ENCODE data around the gene DNAJB14.

Gene DNAJB14

GRCh38 chr4:99879458-99879857, 67.0 kb downstream of the DNAJB14 start:
- ATAC-seq: no peak
- TF ChIP-seq BACH2 (CRISPR knock-in tag; IDR thresholded peaks at IDR 0.05; ENCODE audit: borderline replicate concordance): no peak
- no peak for TF ChIP-seq POU6F1 (CRISPR knock-in tag; IDR thresholded peaks at IDR 0.05; ENCODE audit: borderline replicate concordance, low read depth)
- TF ChIP-seq ESRRG (CRISPR knock-in tag; IDR thresholded peaks at IDR 0.05): no peak
- TF ChIP-seq RARB (CRISPR knock-in tag; IDR thresholded peaks at IDR 0.05): no peak
- no peak for TF ChIP-seq ARNTL (CRISPR knock-in tag; IDR thresholded peaks at IDR 0.05; ENCODE audit: borderline replicate concordance, low read depth)
- no peak for TF ChIP-seq ZNF8 (CRISPR knock-in tag; IDR thresholded peaks at IDR 0.05)
- no peak for TF ChIP-seq ZNF565 (CRISPR knock-in tag; conservative IDR thresholded peaks at IDR 0.05; ENCODE audit: low read depth)
- TF ChIP-seq PATZ1 (CRISPR knock-in tag; IDR thresholded peaks at IDR 0.05; ENCODE audit: borderline replicate concordance): no peak
- TF ChIP-seq SNAI2 (CRISPR knock-in tag; IDR thresholded peaks at IDR 0.05): no peak
- no peak for TF ChIP-seq GLIS3 (CRISPR knock-in tag; IDR thresholded peaks at IDR 0.05)

GRCh38 chr4:99878604-99879003, 67.8 kb downstream of the DNAJB14 start:
- TF ChIP-seq PPARA (CRISPR knock-in tag; IDR thresholded peaks at IDR 0.05; ENCODE audit: borderline replicate concordance) (no peak), TSHZ2 (CRISPR knock-in tag; IDR thresholded peaks at IDR 0.05) (no peak), BACH2 (CRISPR knock-in tag; IDR thresholded peaks at IDR 0.05; ENCODE audit: borderline replicate concordance) (no peak), ZNF565 (CRISPR knock-in tag; conservative IDR thresholded peaks at IDR 0.05; ENCODE audit: low read depth) (no peak), ISL1 (CRISPR knock-in tag; IDR thresholded peaks at IDR 0.05) (no peak), ZNF70 (CRISPR knock-in tag; IDR thresholded peaks at IDR 0.05) (no peak), CREB5 (CRISPR knock-in tag; IDR thresholded peaks at IDR 0.05; ENCODE audit: low read depth) (no peak), SNAI2 (CRISPR knock-in tag; IDR thresholded peaks at IDR 0.05) (no peak), OSR1 (CRISPR knock-in tag; IDR thresholded peaks at IDR 0.05) (no peak), TOX (CRISPR knock-in tag; IDR thresholded peaks at IDR 0.05; ENCODE audit: borderline replicate concordance) (no peak), GLIS3 (CRISPR knock-in tag; IDR thresholded peaks at IDR 0.05) (no peak), PATZ1 (CRISPR knock-in tag; IDR thresholded peaks at IDR 0.05; ENCODE audit: borderline replicate concordance) (no peak), CSRNP3 (CRISPR knock-in tag; IDR thresholded peaks at IDR 0.05) (no peak), ZFP3 (CRISPR knock-in tag; IDR thresholded peaks at IDR 0.05) (no peak), RARB (CRISPR knock-in tag; IDR thresholded peaks at IDR 0.05) (no peak), TCF4 (CRISPR knock-in tag; IDR thresholded peaks at IDR 0.05; ENCODE audit: borderline replicate concordance) (no peak), ZNF8 (CRISPR knock-in tag; IDR thresholded peaks at IDR 0.05) (no peak), CSDC2 (CRISPR knock-in tag; IDR thresholded peaks at IDR 0.05) (no peak), POU6F1 (CRISPR knock-in tag; IDR thresholded peaks at IDR 0.05; ENCODE audit: borderline replicate concordance, low read depth) (no peak), ARNTL (CRISPR knock-in tag; IDR thresholded peaks at IDR 0.05; ENCODE audit: borderline replicate concordance, low read depth) (no peak)
- ATAC-seq: no peak
